Esophagus muscularis mucosa (tissue), 4 donors: ENCODE results near the gene MARK1. TPM values are rescaled to one million over a fixed set of nuclear protein-coding genes. Genes with fewer than 3 reads are reported as not detected.

Experiments
- DNase-seq: peaks from one replicate; pipeline ENCODE4 v3.0.0-alpha.2; 2017; ENCODE audit errors: extremely low spot score
- H3K27ac ChIP-seq, 4 donors: fragments of 200-600 bp; sonication (generic); replicated peaks in 1 of 4; 1 replicate in 3 of 4; 2 replicates in 1 of 4; pipeline ENCODE4 v1.5.1; 2016 to 2019; ENCODE audit warnings: mild to moderate bottlenecking in 1 of 4
- H3K27me3 ChIP-seq, 4 donors: fragments of 200-600 bp; sonication (generic); one replicate each; pipeline versions ENCODE4 v1.5.1 to v1.6.0; 2016 to 2019
- H3K36me3 ChIP-seq, 4 donors: fragments of 200-600 bp; sonication (generic); one replicate each; pipeline ENCODE4 v1.5.1; 2016 to 2019
- H3K4me1 ChIP-seq, 4 donors: fragments of 200-600 bp; sonication (generic); one replicate each; pipeline ENCODE4 v1.5.1; 2016 to 2019
- H3K4me3 ChIP-seq, 4 donors: fragments of 200-600 bp; sonication (generic); 1 replicate in 2 of 4; 2 replicates in 2 of 4; pipeline ENCODE4 v1.5.1; 2016 to 2019; ENCODE audit warnings: mild to moderate bottlenecking in 4 of 4, moderate library complexity in 1 of 4
- H3K9me3 ChIP-seq, 4 donors: fragments of 200-600 bp; sonication (generic); 1 replicate in 3 of 4; 2 replicates in 1 of 4; pipeline ENCODE4 v1.5.1; 2016 to 2019
- EP300 ChIP-seq: sonication (generic); formaldehyde crosslinking; IDR thresholded peaks from one replicate; pipeline ENCODE4 v1.6.1; 2017; ENCODE audit warnings: antibody characterized with exemption
- POLR2A ChIP-seq: fragments of 450-650 bp; IDR thresholded peaks from one replicate; pipeline ENCODE4 v1.6.1; 2017; ENCODE audit warnings: antibody characterized with exemption, moderate library complexity, mild to moderate bottlenecking, low read depth
- POLR2AphosphoS5 ChIP-seq, 2 donors: sonication (generic); formaldehyde crosslinking; IDR thresholded peaks; one replicate each; pipeline ENCODE4 v1.6.1; 2017; ENCODE audit warnings: antibody characterized with exemption in 2 of 2
- WGBS: methylation state at CpG from one replicate; pipeline ENCODE4 v1.1.5; 2018; 5-methylcytosine and 5-hydroxymethylcytosine counted together
- intact Hi-C: fragments of 100-400 bp; cut with DNase I; formaldehyde crosslinking; loops from one replicate; pipeline ENCODE4 v1.15.1; 2023
- total RNA-seq, 4 donors: library from RNA; depleted of rRNA; stranded (reverse); fragments of >200 nt; gene quantifications; one replicate each; pipeline versions ENCODE4 v1.1.0 to v1.2.1, GENCODE V29; 2016
- TF ChIP-seq, protein P1 (sequence below), 3 experiments: fragments of 200-600 bp in 2 of 3; fragments of 450-650 bp in 1 of 3; sonication (generic) in 2 of 3; IDR thresholded peaks; one replicate each; pipeline ENCODE4 v1.5.1; 2017 to 2019; ENCODE audit warnings: antibody characterized with exemption in 3 of 3, mild to moderate bottlenecking in 2 of 3, moderate library complexity in 1 of 3

MARK1 gene
- total RNA-seq, 4 donors from 2014 or later = 16.7 to 24.4 (median 17.6) TPM

DNA sequence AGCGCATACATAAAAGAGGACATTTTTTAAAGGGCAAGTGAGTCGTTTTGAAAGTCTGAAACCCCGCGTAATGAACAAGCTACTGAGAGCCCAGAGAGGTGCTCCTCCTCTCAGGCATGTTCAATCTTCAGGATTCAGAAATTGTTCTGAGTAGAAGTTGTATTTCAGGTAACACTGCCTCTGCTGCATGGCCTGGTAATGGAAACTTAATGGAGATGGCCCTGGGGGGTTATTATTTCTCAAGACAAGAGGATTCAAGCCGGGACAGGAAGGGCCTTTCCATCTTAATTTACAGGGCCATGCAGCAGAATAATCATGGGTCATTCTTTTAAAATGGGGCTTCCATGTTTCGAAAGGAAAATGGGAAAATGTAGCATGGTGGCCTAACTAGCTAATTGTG is 42.1 kb upstream of the MARK1 start:
- intact Hi-C loops = no loop called here
- no peaks in the 10 kb centered on the region for H3K36me3 ChIP-seq
- TF ChIP-seq, protein P1, sequence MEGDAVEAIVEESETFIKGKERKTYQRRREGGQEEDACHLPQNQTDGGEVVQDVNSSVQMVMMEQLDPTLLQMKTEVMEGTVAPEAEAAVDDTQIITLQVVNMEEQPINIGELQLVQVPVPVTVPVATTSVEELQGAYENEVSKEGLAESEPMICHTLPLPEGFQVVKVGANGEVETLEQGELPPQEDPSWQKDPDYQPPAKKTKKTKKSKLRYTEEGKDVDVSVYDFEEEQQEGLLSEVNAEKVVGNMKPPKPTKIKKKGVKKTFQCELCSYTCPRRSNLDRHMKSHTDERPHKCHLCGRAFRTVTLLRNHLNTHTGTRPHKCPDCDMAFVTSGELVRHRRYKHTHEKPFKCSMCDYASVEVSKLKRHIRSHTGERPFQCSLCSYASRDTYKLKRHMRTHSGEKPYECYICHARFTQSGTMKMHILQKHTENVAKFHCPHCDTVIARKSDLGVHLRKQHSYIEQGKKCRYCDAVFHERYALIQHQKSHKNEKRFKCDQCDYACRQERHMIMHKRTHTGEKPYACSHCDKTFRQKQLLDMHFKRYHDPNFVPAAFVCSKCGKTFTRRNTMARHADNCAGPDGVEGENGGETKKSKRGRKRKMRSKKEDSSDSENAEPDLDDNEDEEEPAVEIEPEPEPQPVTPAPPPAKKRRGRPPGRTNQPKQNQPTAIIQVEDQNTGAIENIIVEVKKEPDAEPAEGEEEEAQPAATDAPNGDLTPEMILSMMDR (IDR thresholded peaks at IDR 0.05) = no peak
- TF ChIP-seq EP300 (no peak), POLR2A (no peak), POLR2AphosphoS5 (IDR thresholded peaks at IDR 0.05) (no peak)
- WGBS = 75% methylated on average over 6 of the region's 6 CpGs
- no peak overlapping the region for H3K27ac ChIP-seq
- DNase-seq = peak; percentile 78
- no peaks in the 10 kb centered on the region for H3K9me3 ChIP-seq
- no peak overlapping the region for H3K4me3 ChIP-seq
- no peaks in the 10 kb centered on the region for H3K27me3 ChIP-seq
- peaks cover 0 to 3% (median 0%) of the 10 kb centered on the region in 4 donors for H3K4me1 ChIP-seq

DNA sequence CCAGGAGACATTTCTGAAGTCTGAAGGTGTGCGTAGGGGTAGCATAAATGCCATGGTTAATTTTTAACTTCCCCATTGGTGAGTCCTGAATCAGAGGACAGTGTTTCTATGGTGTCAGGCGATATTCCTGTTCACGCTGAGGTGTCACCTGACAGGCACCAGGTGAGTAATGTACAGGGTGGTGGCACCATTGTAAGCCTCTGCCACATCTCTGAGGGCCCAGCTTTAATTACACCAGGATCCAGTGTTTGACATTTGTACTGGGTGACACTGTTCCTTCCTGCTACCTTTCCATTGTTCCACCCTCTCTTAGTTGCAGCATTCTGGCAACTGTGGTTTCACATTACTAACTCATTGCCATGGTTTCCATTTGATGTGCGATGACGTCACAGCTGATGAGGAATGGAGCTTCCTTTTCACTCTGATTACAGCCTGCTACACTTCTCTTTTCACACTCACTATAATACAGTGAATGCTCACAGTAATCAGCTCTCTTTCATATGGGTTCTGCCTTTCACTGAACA is 40.6 kb upstream of the MARK1 start:
- intact Hi-C loops = no loop called here
- WGBS = 67% methylated on average over 5 of the region's 5 CpGs

DNA sequence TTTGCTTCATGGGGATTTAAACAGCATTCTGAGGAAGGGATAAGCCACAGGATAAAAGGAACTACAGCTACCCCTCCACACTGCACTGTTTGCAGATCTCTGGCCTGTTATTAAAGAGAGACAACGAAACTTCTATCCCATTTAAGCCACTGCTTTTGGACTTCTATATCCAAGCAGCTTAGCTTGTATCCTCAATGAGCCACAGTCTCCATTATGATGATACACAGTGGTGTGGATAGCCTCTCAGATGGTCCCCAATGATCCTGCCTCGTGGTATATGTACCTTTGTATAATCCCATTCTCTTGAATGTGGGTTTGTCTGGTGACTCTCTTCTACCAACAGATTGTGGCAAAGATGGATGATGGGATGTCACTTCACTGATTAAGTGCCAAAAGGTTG is 36.0 kb upstream of the MARK1 start:
- peak; percentile 57 for DNase-seq
- no peaks in the 10 kb centered on the region for H3K27me3 ChIP-seq
- H3K4me1 ChIP-seq = no peaks in the 10 kb centered on the region
- no peaks in the 10 kb centered on the region for H3K9me3 ChIP-seq
- intact Hi-C loops = no loop called here
- no peaks in the 10 kb centered on the region for H3K36me3 ChIP-seq
- WGBS = 85% methylated on average over 2 of the region's 2 CpGs
- TF ChIP-seq, protein P1 (IDR thresholded peaks at IDR 0.05) = no peak
- TF ChIP-seq EP300 (no peak), POLR2A (no peak), POLR2AphosphoS5 (IDR thresholded peaks at IDR 0.05) (no peak)
- H3K4me3 ChIP-seq = no peak overlapping the region
- no peak overlapping the region for H3K27ac ChIP-seq

More for the DNA sequence above, 40.6 kb upstream of the MARK1 start:
- H3K9me3 ChIP-seq = no peaks in the 10 kb centered on the region
- no peaks in the 10 kb centered on the region for H3K27me3 ChIP-seq
- H3K36me3 ChIP-seq = no peaks in the 10 kb centered on the region
- peak; percentile 75 for DNase-seq
- no peak overlapping the region for H3K27ac ChIP-seq
- TF ChIP-seq POLR2A = no peak
- TF ChIP-seq, protein P1 (IDR thresholded peaks at IDR 0.05) = no peak
- H3K4me3 ChIP-seq = no peak overlapping the region
- peaks cover 0 to 3% (median 0%) of the 10 kb centered on the region in 4 donors for H3K4me1 ChIP-seq

DNA sequence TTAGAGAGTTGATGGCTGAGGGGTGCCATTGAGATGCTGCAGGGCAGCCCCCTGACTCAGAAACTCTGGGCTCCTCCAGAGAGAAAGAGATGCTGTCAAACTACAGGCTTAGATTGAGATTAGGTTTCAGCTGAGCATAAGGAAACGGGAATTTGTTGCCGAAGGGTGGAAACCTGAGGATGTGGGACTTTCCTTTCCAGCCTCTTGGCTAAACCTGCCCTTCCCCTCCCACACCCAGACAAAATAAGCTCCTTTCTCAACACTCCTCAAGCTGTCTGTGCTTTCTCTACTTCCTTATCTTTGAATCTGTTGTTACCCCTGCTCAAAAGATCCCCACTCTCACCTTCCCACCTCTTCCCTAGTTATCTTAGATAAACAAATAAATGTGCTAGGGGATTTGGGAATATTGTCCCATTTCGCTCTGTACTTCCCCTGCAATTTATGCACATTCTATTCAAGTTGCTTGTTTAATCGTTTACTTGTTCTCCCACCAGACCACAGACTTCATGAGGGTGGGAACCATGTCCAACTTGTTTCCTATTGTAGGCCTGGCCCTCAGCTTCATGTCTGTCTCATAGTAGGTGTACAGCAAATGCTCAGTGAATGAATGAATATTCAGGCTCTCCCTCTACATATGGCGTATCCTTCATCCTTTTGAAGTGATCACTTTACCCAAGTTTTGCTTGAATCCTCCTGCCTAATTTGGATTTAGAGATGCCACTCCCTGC is 30.6 kb upstream of the MARK1 start:
- no peak overlapping the region for H3K27ac ChIP-seq
- WGBS = 74% methylated on average over 5 of the region's 5 CpGs
- no peaks in the 10 kb centered on the region for H3K4me1 ChIP-seq
- no peak overlapping the region for H3K4me3 ChIP-seq
- peak; percentile 60 for DNase-seq
- H3K9me3 ChIP-seq = no peaks in the 10 kb centered on the region
- intact Hi-C loops = no loop called here
- no peaks in the 10 kb centered on the region for H3K27me3 ChIP-seq
- H3K36me3 ChIP-seq = no peaks in the 10 kb centered on the region
- TF ChIP-seq, protein P1 (IDR thresholded peaks at IDR 0.05) = no peak
- TF ChIP-seq EP300 (no peak), POLR2AphosphoS5 (IDR thresholded peaks at IDR 0.05) (no peak), POLR2A (no peak)
